SK-N-SH treated with all-trans-retinoic acid at 6 μM for 48 hours (cell line): Measurements from ENCODE around the gene PIK3R1.
A peak's percentile ranks its signal among the peaks of the same experiment; 100 is the strongest.

Experiments used
- ATAC-seq: fragments of 200-7000 bp; cut with Tn5 transposase; 3 replicates; pipeline ENCODE4 v1.9.1; 2020; ENCODE audit warnings: mild to moderate bottlenecking, moderate library complexity
- ARNTL ChIP-seq: fragments of 450-650 bp; formaldehyde crosslinking; IDR thresholded peaks from 2 replicates; pipeline ENCODE4 v1.5.0; 2020; ENCODE audit warnings: low read depth, mild to moderate bottlenecking, moderate library complexity, borderline replicate concordance
- BACH2 ChIP-seq: fragments of 250-450 bp; sonication (Bioruptor Pico); IDR thresholded peaks from 2 replicates; pipeline ENCODE4 v1.9.0; 2021; ENCODE audit warnings: mild to moderate bottlenecking, borderline replicate concordance
- CREB5 ChIP-seq: fragments of 250-450 bp; sonication (Bioruptor Pico); IDR thresholded peaks from 2 replicates; pipeline ENCODE4 v1.5.1; 2020; ENCODE audit warnings: low read depth, mild to moderate bottlenecking, moderate library complexity
- CSDC2 ChIP-seq: fragments of 250-450 bp; sonication (Bioruptor Pico); IDR thresholded peaks from 2 replicates; pipeline ENCODE4 v1.5.0; 2020; ENCODE audit warnings: mild to moderate bottlenecking, moderate library complexity
- ESRRG ChIP-seq: fragments of 250-450 bp; sonication (Bioruptor Pico); IDR thresholded peaks from 2 replicates; pipeline ENCODE4 v1.6.1; 2021; ENCODE audit warnings: mild to moderate bottlenecking
- GLIS3 ChIP-seq: fragments of 250-450 bp; sonication (Bioruptor Pico); IDR thresholded peaks from 2 replicates; pipeline ENCODE4 v1.5.0; 2020; ENCODE audit warnings: mild to moderate bottlenecking, moderate library complexity
- ISL1 ChIP-seq: fragments of 250-450 bp; sonication (Bioruptor Pico); IDR thresholded peaks from 2 replicates; pipeline ENCODE4 v2.1.2; 2022; ENCODE audit warnings: mild to moderate bottlenecking, moderate library complexity
- OSR1 ChIP-seq: fragments of 250-450 bp; sonication (Bioruptor Pico); IDR thresholded peaks from 2 replicates; pipeline ENCODE4 v1.8.0; 2022; ENCODE audit warnings: moderate library complexity, mild to moderate bottlenecking, inconsistent platforms
- POU6F1 ChIP-seq: fragments of 250-450 bp; sonication (Bioruptor Pico); IDR thresholded peaks from 2 replicates; pipeline ENCODE4 v1.8.0; 2021; ENCODE audit warnings: low read depth, mild to moderate bottlenecking, moderate library complexity, borderline replicate concordance
- PPARA ChIP-seq: fragments of 250-450 bp; sonication (Bioruptor Pico); IDR thresholded peaks from 2 replicates; pipeline ENCODE4 v1.5.0; 2020; ENCODE audit warnings: mild to moderate bottlenecking, borderline replicate concordance
- RARB ChIP-seq: fragments of 250-450 bp; sonication (Bioruptor Pico); IDR thresholded peaks from 2 replicates; pipeline ENCODE4 v1.8.0; 2021; ENCODE audit warnings: mild to moderate bottlenecking, moderate library complexity
- SNAI2 ChIP-seq: fragments of 250-450 bp; sonication (Bioruptor Pico); IDR thresholded peaks from 2 replicates; pipeline ENCODE4 v1.5.0; 2020; ENCODE audit warnings: mild to moderate bottlenecking, moderate library complexity
- TCF4 ChIP-seq: fragments of 250-450 bp; sonication (Bioruptor Pico); IDR thresholded peaks from 2 replicates; pipeline ENCODE4 v1.8.0; 2021; ENCODE audit warnings: mild to moderate bottlenecking, moderate library complexity, borderline replicate concordance
- TOX ChIP-seq: fragments of 250-450 bp; sonication (Bioruptor Pico); IDR thresholded peaks from 2 replicates; pipeline ENCODE4 v1.8.0; 2021; ENCODE audit warnings: mild to moderate bottlenecking, moderate library complexity, borderline replicate concordance
- ZC3H10 ChIP-seq: fragments of 250-450 bp; sonication (Bioruptor Pico); IDR thresholded peaks from 2 replicates; pipeline ENCODE4 v1.5.1; 2021; ENCODE audit warnings: mild to moderate bottlenecking, moderate library complexity
- ZFP3 ChIP-seq: fragments of 250-450 bp; sonication (Bioruptor Pico); IDR thresholded peaks from 2 replicates; pipeline ENCODE4 v1.5.0; 2020; ENCODE audit warnings: mild to moderate bottlenecking, moderate library complexity
- ZFP30 ChIP-seq: fragments of 450-650 bp; formaldehyde crosslinking; IDR thresholded peaks from 2 replicates; pipeline ENCODE4 v1.5.0; 2022; ENCODE audit warnings: mild to moderate bottlenecking, moderate library complexity
- ZNF8 ChIP-seq: fragments of 450-650 bp; formaldehyde crosslinking; IDR thresholded peaks from 2 replicates; pipeline ENCODE4 v1.5.0; 2020; ENCODE audit warnings: mild to moderate bottlenecking, moderate library complexity
- TF ChIP-seq, protein P1 (sequence below): fragments of 250-450 bp; sonication (Bioruptor Pico); IDR thresholded peaks from 2 replicates; pipeline ENCODE4 v1.8.0; 2020; ENCODE audit warnings: mild to moderate bottlenecking, moderate library complexity, borderline replicate concordance
- TF ChIP-seq, protein P2 (sequence below): fragments of 250-450 bp; sonication (Bioruptor Pico); IDR thresholded peaks from 2 replicates; pipeline ENCODE4 v1.5.0; 2020; ENCODE audit warnings: mild to moderate bottlenecking, moderate library complexity

Gene PIK3R1

GRCh38 chr5:68305223-68305870 lies 89.8 kb downstream of the PIK3R1 start:
- TF ChIP-seq CREB5 (CRISPR knock-in tag): no peak
- no peak for TF ChIP-seq POU6F1 (CRISPR knock-in tag)
- no peak for TF ChIP-seq PPARA (CRISPR knock-in tag)
- no peak for TF ChIP-seq BACH2
- no peak for TF ChIP-seq CSDC2 (CRISPR knock-in tag)
- no peak for TF ChIP-seq ZC3H10
- TF ChIP-seq, protein P1, sequence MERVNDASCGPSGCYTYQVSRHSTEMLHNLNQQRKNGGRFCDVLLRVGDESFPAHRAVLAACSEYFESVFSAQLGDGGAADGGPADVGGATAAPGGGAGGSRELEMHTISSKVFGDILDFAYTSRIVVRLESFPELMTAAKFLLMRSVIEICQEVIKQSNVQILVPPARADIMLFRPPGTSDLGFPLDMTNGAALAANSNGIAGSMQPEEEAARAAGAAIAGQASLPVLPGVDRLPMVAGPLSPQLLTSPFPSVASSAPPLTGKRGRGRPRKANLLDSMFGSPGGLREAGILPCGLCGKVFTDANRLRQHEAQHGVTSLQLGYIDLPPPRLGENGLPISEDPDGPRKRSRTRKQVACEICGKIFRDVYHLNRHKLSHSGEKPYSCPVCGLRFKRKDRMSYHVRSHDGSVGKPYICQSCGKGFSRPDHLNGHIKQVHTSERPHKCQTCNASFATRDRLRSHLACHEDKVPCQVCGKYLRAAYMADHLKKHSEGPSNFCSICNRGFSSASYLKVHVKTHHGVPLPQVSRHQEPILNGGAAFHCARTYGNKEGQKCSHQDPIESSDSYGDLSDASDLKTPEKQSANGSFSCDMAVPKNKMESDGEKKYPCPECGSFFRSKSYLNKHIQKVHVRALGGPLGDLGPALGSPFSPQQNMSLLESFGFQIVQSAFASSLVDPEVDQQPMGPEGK (CRISPR knock-in tag): no peak
- peak; percentile 11; the same call in 1 of the 3 replicates for ATAC-seq

DNA sequence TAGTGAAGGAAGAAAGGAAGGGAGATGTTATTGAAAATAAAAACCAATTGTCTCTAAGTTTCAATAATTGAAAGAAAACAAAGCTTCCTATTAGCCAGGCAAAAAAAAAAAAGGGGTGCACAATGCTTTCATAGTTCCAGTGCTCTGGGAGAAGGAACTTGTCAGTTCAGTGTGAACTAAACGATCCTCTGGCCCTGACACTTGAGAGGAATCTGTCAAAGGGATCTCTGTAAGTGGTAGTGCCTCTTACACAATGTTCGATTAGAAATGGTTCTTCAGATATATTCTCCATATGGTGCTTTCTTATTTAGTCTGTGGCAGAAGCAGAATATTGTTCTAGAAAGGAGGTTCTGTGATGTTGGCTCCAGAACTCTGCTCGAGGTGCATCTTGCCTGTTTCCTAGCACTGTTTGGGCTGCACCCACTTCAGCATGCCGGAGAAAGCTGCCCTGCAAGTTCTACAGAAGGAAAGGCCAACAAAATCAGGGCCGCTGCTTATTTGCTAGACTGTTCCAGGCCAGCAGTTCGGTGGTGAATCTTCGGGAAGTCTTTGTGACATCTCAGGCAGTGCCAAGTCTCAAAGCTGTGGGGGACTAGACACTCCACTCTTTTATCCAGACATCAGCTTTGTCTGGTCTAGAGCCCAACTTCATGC lies 90.9 kb downstream of the PIK3R1 start:
- TF ChIP-seq ISL1 (CRISPR knock-in tag) (no peak), CSDC2 (CRISPR knock-in tag) (no peak), RARB (no peak), ESRRG (no peak), ZNF8 (no peak), TCF4 (CRISPR knock-in tag) (no peak), GLIS3 (no peak), ZFP30 (CRISPR knock-in tag) (no peak), ZFP3 (CRISPR knock-in tag) (no peak), OSR1 (CRISPR knock-in tag) (no peak), ARNTL (CRISPR knock-in tag) (no peak), BACH2 (no peak), PPARA (CRISPR knock-in tag) (no peak), TOX (CRISPR knock-in tag) (no peak), POU6F1 (CRISPR knock-in tag) (no peak), SNAI2 (CRISPR knock-in tag) (no peak)
- TF ChIP-seq, protein P2, sequence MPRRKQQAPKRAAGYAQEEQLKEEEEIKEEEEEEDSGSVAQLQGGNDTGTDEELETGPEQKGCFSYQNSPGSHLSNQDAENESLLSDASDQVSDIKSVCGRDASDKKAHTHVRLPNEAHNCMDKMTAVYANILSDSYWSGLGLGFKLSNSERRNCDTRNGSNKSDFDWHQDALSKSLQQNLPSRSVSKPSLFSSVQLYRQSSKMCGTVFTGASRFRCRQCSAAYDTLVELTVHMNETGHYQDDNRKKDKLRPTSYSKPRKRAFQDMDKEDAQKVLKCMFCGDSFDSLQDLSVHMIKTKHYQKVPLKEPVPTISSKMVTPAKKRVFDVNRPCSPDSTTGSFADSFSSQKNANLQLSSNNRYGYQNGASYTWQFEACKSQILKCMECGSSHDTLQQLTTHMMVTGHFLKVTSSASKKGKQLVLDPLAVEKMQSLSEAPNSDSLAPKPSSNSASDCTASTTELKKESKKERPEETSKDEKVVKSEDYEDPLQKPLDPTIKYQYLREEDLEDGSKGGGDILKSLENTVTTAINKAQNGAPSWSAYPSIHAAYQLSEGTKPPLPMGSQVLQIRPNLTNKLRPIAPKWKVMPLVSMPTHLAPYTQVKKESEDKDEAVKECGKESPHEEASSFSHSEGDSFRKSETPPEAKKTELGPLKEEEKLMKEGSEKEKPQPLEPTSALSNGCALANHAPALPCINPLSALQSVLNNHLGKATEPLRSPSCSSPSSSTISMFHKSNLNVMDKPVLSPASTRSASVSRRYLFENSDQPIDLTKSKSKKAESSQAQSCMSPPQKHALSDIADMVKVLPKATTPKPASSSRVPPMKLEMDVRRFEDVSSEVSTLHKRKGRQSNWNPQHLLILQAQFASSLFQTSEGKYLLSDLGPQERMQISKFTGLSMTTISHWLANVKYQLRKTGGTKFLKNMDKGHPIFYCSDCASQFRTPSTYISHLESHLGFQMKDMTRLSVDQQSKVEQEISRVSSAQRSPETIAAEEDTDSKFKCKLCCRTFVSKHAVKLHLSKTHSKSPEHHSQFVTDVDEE: no peak
- TF ChIP-seq, protein P1 (CRISPR knock-in tag): no peak
- no peak for ATAC-seq
